8988T (cell line): ENCODE results near the gene SCYL1.
A peak's percentile ranks its signal among the peaks of the same experiment; 100 is the strongest.

Experiments
- DNase-seq: peaks from one replicate; pipeline ENCODE4 v3.0.0; 2011

Gene SCYL1

GRCh38 chr11:65537620-65538231 lies 12.8 kb downstream of the SCYL1 start:
- peak; percentile 53 for DNase-seq

DNA sequence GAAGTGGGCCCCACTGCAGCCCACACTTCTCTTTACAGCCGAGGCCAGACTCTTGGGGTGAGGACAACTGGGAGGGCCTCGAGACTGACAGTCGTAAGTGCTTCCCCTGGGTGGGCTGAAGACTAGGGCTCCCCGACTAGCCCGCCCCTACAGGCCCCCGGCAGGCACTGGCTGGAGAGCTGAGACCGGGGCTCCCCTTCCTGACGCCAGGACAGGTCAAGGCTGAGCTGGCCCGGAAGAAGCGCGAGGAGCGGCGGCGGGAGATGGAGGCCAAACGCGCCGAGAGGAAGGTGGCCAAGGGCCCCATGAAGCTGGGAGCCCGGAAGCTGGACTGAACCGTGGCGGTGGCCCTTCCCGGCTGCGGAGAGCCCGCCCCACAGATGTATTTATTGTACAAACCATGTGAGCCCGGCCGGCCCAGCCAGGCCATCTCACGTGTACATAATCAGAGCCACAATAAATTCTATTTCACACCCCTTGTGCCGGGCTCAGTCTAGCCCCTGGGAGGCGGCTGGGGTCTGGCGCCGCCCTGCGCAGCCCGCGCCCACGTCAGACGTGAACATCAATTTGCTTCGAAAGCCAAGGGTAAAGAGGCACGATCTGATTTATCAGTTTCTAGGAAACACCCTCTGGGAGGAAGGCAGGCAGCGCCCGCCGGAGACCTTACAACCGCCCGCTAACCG lies 13.5 kb downstream of the SCYL1 start:
- DNase-seq = peak; percentile 34

- peak; percentile 51 for DNase-seq
Measured at GRCh38 chr11:65538915-65539743, 14.2 kb downstream of the SCYL1 start.

GRCh38 chr11:65539744-65540289 lies 14.9 kb downstream of the SCYL1 start:
- DNase-seq = no peak

- DNase-seq = peak; percentile 100
Measured at GRCh38 chr11:65540290-65541092, 15.6 kb downstream of the SCYL1 start.

DNA sequence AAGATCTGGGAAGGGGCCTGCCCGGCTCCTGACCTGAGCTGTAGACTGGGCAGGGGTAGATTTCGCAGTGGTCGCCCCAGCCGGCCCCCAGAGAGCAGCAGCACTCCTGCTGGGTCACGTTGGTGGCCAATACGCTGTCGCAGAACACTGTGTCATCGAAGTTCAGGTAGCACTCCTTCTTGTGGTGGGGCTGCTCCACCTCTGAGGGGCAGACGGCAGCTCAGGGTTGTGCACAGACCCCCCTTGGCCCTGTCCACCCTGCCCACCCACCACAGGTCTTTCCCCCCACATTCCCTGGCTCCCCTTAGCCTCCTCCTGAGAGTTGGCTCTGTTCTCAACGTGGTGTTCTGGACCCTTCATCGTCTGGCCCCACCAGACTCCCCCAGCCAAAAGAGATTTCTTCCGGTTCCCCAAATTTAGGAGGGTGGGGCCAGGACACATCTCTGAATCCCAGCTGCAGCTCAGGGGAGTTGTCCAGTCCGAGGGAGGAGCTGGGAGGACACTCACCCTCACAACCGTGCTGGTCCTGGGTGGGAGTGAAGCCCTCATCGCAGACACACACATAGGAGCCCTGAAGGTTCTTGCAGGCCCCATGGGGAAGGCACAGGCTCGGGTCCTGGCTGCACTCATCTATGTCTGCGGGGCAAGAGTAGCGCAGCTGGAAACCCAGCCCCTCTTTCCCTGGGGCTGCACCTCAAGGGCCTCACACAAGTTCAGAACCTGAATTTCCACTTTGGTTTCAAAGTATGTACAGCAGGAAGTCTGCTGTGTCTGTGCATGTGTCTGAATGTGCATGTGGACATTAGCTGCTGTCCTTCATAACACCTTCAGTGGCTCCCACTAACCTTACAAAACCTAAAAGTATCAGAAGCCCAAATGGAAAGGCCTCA lies 16.5 kb downstream of the SCYL1 start:
- DNase-seq = peak; percentile 48

DNA sequence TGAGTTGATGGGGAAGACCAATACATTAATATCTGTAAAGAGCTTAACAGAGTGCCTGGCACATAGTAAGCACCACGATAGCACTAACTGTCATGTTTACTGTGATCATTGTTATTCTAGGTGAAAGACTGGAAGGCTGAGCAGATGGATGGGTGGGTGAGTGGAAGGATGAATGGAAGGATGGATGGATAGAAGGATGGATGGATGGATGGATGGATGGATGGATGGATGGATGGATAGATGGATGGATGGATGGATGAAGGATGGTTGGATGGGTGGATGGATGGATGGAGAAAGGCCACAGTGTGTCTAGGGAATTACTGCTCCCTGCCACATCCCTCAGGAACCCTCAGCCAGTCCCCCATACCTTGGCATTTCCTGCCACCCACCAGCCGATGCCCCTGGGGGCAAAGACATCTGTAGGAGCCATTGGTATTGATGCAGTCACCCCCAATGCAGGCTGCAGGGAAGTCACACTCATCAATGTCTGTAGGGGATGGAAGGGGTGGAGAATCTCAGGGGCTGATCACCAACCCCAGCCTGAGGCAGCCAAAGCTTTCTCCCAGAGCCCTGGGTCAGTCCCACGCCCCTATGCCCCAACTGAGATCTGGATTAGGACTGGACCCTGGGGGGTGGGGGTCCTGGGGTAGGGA lies 18.0 kb downstream of the SCYL1 start:
- DNase-seq = peak; percentile 24

DNA sequence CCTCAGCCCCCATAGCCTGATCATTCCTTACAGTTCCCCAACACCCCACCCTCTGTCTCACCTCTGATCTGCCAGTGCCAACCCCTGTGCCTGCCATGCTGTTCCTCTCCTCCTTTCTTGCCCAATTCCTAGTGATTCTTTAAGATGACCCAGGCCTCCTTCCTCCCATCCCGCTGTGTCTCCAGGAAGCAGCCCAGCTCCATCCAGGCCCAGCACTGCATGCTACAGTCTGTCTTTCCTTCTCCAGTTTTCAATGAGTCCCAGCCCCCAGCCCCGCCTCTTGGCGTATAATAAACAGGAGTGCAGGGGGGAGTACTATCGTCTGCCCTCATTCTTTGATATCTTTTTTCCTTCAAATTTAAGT lies 21.0 kb downstream of the SCYL1 start:
- no peak for DNase-seq

DNA sequence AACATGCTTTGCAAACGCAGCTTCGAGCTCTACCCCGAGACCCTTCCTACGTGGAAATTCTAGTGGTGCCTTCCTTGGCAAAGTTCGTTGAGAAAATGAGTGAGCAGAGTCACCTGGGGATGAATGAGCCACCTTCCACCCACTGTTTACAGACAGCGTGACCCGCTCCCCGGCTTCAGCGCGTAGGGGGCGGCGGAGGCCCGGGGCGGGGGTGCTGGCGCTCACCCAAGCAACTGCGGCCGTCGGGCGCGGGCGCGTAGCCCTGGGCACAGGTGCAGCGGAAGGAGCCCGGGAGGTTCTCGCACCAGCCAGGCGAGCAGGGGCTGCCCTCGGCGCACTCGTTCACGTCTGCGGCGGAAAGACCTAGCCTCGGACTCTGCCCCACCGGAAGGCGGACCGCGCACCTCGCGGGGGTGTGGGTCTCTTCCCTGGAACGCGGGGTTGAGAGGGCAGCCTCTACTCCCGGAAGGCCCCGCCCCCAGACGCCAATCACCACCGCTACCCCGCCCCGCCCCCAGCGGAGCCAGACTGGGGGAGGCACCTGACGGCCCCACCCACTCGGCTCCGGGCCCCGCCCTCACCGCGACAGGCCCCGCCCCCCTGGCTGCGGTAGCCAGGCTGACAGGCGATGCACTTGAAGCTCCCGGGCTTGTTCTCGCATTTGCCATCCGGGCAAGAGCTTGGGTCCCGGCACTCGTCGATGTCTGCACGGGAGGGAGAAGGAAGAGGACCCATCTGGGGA lies 21.5 kb downstream of the SCYL1 start:
- DNase-seq = peak; percentile 97

- DNase-seq = no peak
Measured at GRCh38 chr11:65547446-65548125, 22.7 kb downstream of the SCYL1 start.

DNA sequence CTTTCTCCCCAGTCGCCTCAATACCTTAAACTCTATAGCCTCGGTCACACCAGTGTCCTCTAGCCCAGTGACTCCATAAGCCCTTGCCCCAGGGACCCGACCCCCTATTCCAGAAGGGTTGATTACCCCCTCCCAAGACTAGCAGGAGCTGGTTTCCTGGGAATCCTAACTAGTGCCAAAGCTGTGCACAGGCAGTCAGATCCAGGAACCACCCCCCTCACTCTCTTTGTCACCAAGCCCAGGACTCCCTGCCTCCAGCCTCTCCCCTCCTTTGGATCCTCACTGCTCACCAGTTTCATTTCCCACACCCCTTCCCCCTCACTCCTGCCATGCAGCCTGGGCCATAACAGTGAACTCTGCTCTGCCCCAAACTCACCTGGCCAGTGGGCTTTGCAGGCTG lies 23.5 kb downstream of the SCYL1 start:
- DNase-seq = no peak

DNA sequence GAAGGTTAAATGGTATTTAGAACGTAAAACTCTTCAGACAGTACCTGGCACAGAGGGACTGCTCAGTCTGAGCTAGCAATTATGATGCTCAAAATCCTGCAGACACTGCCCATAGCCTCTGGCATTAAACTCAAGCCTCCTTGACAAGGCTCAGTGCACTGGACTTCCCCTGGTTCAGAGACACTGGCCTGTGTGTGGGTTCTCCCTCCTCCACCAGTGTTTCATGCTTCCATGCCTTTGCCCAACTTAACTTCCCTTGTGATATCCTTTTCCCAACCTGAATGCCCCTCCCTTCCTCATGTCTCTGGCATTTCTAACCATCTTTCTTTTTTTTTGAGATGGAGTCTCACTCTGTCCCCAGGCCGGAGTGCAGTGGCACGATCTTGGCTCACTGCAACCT lies 24.2 kb downstream of the SCYL1 start:
- no peak for DNase-seq

DNA sequence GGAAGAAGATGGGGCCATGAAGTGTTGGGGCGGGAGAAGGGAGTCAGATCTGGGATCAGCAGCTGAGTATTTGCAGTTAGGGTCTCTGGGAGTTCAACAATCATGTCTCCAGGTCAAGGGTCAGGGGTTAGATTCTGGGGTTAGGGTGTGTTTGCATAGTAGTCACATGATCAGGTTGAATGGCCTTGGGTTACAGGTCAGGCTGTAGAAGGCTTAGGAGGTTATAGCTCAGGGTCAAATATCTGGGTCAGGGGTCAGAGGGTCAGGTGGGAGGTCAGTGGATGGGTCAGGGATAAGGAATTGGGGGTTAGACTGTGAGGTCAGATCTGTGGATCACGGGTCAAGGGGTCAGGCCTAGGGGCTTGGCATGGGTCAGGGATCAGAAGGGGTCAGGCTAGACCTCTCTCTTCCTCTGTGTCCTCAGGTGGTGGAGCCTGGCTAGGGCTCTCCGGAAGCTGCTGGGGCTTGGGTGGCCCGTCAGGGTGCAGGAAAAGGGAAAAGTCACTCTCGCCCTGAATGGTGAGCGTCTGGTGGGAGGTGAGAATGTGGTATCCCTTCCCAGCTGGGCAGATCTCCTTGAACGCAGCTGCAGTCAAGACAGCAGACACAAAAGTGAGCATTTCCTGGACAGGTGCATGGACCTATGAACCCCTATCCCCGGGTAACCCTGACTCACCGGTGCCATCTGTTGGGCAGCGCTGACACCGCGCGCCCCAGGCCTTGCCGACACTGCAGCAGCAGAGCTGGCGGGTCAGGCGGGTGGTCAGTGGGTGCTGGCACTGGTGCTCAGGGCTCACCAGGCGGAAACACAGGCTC lies 26.9 kb downstream of the SCYL1 start:
- DNase-seq = peak; percentile 86

DNA sequence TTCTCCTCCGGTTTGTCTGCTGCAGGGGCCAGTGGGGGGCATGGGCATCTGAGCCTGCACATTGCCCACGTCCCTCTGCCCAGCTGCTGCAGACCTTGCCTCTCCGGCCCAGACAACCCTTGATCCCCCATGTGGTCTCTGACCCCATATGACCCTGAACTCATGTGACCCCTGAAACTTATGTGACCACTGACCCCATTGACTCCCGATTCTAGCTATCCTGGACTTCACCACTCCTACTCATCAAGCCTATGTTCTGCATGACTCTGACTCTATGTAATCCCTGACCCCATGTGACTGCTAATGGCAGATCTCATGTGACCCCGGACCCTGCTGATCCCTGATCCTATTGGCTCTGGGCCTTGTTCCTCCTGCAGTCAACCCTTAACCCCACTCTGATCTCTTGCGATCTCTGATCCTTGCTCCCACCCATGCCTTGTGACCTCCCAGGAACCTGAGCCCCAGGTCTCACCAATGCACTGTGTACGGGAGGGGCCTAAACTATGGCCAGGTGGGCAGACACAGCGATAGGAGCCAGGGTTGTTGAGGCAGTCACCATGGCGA lies 27.6 kb downstream of the SCYL1 start:
- no peak for DNase-seq

- no peak for DNase-seq
Measured at GRCh38 chr11:65553301-65554001, 28.6 kb downstream of the SCYL1 start.

GRCh38 chr11:65554057-65554818 lies 29.4 kb downstream of the SCYL1 start:
- no peak for DNase-seq

DNA sequence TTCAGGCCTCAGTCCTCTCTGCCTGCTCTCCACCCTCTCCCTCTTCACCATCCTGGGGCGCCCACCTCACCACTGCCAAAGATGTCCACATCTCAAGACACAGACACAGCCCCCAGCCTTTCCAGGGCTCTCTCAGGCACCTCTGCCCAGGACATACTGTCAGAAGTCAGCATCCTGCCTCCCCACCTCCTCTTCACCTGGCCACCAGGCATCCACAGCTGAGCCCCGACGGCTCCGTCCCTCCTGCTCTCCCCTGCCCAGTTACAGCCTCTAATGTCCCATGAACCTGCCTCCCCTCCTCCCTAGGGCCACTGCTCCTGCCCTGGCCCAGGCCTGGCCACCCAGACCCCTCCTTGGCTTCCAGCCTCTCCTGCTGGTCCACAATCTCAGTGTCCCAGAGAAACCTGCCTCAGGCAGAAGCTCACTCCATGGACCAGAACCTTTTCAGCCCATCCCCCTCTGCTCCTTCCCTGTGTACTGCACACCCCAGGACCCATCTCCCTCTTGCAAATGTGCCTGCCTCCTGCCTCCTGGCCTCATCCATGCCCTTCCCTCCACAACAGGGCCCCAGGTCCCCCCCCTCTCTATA lies 30.1 kb downstream of the SCYL1 start:
- no peak for DNase-seq
